Activated T-cell treated with anti-CD3 and anti-CD28 coated beads for 48 hours (primary cell): ENCODE measurements around the gene SLC25A25.

Experiments used
- DNase-seq: peaks from one replicate; pipeline ENCODE4 v3.0.0-alpha.2; 2020; ENCODE audit warnings: low read depth

Gene SLC25A25

GRCh38 chr9:128145536-128145935 is 77.5 kb downstream of the SLC25A25 start:
- DNase-seq, result no peak

GRCh38 chr9:128145951-128146351 is 77.9 kb downstream of the SLC25A25 start:
- DNase-seq, result no peak

GRCh38 chr9:128146591-128147120 is 78.6 kb downstream of the SLC25A25 start:
- DNase-seq, result no peak

- DNase-seq, result no peak
These were observed 80.5 kb downstream of the SLC25A25 start for GRCh38 chr9:128148509-128149000.

GRCh38 chr9:128149001-128149701 is 81.1 kb downstream of the SLC25A25 start, which contains the start of gene LCN2:
Gene LCN2 (plus strand): TSS chr9:128149453. CDS start chr9:128149526, 73 bp downstream.
- DNase-seq, result no peak

GRCh38 chr9:128149951-128150593 is 82.0 kb downstream of the SLC25A25 start:
- no peak for DNase-seq

- DNase-seq, result no peak
These were observed 82.7 kb downstream of the SLC25A25 start for GRCh38 chr9:128150594-128151308.

GRCh38 chr9:128151309-128152132 is 83.5 kb downstream of the SLC25A25 start:
- no peak for DNase-seq

- DNase-seq, result no peak
These were observed 84.4 kb downstream of the SLC25A25 start for GRCh38 chr9:128152133-128153059.

GRCh38 chr9:128153060-128153946 is 85.3 kb downstream of the SLC25A25 start:
- no peak for DNase-seq

- no peak for DNase-seq
These were observed 86.1 kb downstream of the SLC25A25 start for GRCh38 chr9:128153947-128154695.

- no peak for DNase-seq
These were observed 87.9 kb downstream of the SLC25A25 start for GRCh38 chr9:128155736-128156500.
